ENCODE results near the gene PTPRG.

PTPRG gene

GRCh38 chr3:61777483-61777882 is 216.1 kb downstream of the PTPRG start:
- Histone ChIP-seq H3K36me3 (ENCODE audit: control insufficient read depth, insufficient read depth, low read length) (no peaks in the 10 kb centered on the region), H3K9me3 (ENCODE audit: control insufficient read depth, low read length) (no peaks in the 10 kb centered on the region), H2AFZ (no peak overlapping the region), H3K9ac (no peak overlapping the region), H3K4me2 (ENCODE audit: low read length) (no peak overlapping the region), H3K4me3 (ENCODE audit: low read depth, low read length) (no peak overlapping the region), H3K79me2 (peaks cover 68% of the 10 kb centered on the region), H3K27ac (no peak overlapping the region), H3K27me3 (ENCODE audit: control insufficient read depth, insufficient read depth, low read length) (no peaks in the 10 kb centered on the region), H3K4me1 (peaks cover 9% of the 10 kb centered on the region)
- no peak for TF ChIP-seq CTCF (IDR thresholded peaks at IDR 0.05)

- Histone ChIP-seq H3K79me2 (peaks cover 68% of the 10 kb centered on the region), H3K36me3 (ENCODE audit: control insufficient read depth, insufficient read depth, low read length) (no peaks in the 10 kb centered on the region), H2AFZ (no peak overlapping the region), H3K27ac (no peak overlapping the region), H3K4me2 (ENCODE audit: low read length) (no peak overlapping the region), H3K27me3 (ENCODE audit: control insufficient read depth, insufficient read depth, low read length) (no peaks in the 10 kb centered on the region), H3K4me3 (ENCODE audit: low read depth, low read length) (no peak overlapping the region), H3K4me1 (peaks cover 9% of the 10 kb centered on the region), H3K9me3 (ENCODE audit: control insufficient read depth, low read length) (no peaks in the 10 kb centered on the region), H3K9ac (no peak overlapping the region)
- TF ChIP-seq CTCF (IDR thresholded peaks at IDR 0.05), result no peak
Measured at GRCh38 chr3:61778095-61778494, 216.7 kb downstream of the PTPRG start.

DNA sequence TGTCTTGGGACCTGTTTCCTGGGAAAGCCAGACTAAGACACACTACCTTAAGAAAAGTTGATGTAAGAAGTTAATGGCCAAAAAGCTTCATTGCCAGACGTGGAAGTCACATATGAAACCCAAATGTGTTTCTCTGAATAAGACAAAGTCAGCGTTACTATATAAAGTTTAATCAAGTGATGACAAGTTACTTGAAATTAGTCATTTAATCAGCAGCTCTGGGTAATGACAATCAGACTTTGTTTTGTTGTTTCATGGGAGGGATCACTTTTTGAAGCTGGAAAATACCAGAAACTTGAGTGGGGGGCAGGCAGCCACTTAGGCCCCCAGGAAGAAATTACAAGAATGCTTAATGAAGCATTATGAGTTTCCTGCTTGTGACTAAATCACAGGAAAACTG is 218.6 kb downstream of the PTPRG start:
- peaks cover 5% of the 10 kb centered on the region for H3K4me1 ChIP-seq
- no peaks in the 10 kb centered on the region for H3K27me3 ChIP-seq (ENCODE audit: control insufficient read depth, insufficient read depth, low read length)
- H3K4me2 ChIP-seq (ENCODE audit: low read length), result no peak overlapping the region
- no peaks in the 10 kb centered on the region for H3K36me3 ChIP-seq (ENCODE audit: control insufficient read depth, insufficient read depth, low read length)
- no peak overlapping the region for H2AFZ ChIP-seq
- no peak for TF ChIP-seq CTCF (IDR thresholded peaks at IDR 0.05)
- no peak overlapping the region for H3K9ac ChIP-seq
- no peak overlapping the region for H3K4me3 ChIP-seq (ENCODE audit: low read depth, low read length)
- no peak overlapping the region for H3K27ac ChIP-seq
- H3K9me3 ChIP-seq (ENCODE audit: control insufficient read depth, low read length), result no peaks in the 10 kb centered on the region
- peaks cover 60% of the 10 kb centered on the region for H3K79me2 ChIP-seq

GRCh38 chr3:61780455-61781228 is 219.3 kb downstream of the PTPRG start:
- TF ChIP-seq CTCF (IDR thresholded peaks at IDR 0.05), result no peak
- Histone ChIP-seq H3K79me2 (peaks cover 55% of the 10 kb centered on the region), H3K4me3 (ENCODE audit: low read depth, low read length) (no peak overlapping the region), H3K9me3 (ENCODE audit: control insufficient read depth, low read length) (no peaks in the 10 kb centered on the region), H3K9ac (no peak overlapping the region), H3K27me3 (ENCODE audit: control insufficient read depth, insufficient read depth, low read length) (no peaks in the 10 kb centered on the region), H3K27ac (no peak overlapping the region), H2AFZ (no peak overlapping the region), H3K4me2 (ENCODE audit: low read length) (no peak overlapping the region), H3K4me1 (peaks cover 5% of the 10 kb centered on the region), H3K36me3 (ENCODE audit: control insufficient read depth, insufficient read depth, low read length) (no peaks in the 10 kb centered on the region)

Data from parathyroid adenoma (tissue), 2 donors.